Epithelial cell of prostate (primary cell): Measurements from ENCODE around the gene USP13.
"Not testable (repeated sequence)": the region's sequence is repeated elsewhere in the genome, so short reads cannot be mapped to it uniquely, and the experiment has no call there.

Experiments
- DNase-seq: peaks from one replicate; pipeline ENCODE4 v3.0.0-alpha.2; 2011; ENCODE audit warnings: low read depth, low spot score
- H3K27ac ChIP-seq: fragments of 450-650 bp; 2 replicates; pipeline ENCODE4 v1.5.1; 2017; ENCODE audit warnings: mild to moderate bottlenecking

The USP13 gene

DNA sequence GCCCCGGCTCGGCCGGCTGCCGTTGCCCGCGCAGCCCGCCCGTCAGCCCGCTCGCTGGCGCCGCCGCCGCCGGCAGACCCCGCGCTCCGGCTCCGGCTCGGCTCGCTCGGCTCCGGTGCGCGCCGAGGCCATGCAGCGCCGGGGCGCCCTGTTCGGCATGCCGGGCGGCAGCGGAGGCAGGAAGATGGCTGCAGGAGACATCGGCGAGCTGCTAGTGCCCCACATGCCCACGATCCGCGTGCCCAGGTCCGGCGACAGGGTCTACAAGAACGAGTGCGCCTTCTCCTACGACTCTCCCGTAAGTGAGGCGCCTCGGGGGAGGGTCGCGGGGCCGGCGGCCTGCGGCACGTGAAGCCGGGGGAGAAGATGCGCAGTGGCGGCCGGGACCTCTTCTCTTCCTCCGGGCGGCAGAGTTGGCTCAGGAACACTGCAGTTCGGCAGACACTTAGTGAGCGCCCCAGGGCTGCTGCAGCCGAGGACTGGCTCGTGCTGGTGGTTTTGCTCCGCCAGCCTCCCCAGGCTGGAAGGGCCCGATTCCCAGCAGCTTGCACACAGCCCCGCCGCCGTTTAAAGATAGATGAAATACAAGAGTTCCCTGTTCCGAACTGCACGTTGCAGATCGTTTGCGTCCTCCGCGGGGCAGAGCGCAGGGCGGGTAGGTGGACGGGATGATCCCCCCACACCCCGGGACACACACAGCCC, 407 bp downstream of the USP13 start:
- peak; percentile 31 for DNase-seq
- H3K27ac ChIP-seq: peak overlapping the region; percentile 24

DNA sequence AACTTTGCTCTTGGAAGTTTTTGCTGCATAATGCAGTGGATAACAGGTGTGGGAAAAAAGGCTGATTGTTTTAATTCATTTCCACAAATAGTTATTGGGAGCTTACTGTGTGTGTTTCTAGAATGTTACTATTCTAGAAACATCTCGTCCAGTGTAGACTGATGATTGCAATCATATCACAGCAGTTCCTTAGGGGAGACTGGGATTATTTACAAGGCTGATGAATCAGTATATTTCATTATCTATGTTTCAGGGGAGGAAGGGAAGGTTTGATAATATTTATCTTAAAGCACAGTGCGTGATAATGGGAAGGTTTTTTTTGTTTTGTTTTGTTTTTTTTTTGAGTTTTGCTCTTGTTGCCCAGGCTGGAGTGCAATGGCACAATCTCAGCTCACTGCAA, 2.4 kb downstream of the USP13 start:
- no peak overlapping the region for H3K27ac ChIP-seq
- no peak for DNase-seq

DNA sequence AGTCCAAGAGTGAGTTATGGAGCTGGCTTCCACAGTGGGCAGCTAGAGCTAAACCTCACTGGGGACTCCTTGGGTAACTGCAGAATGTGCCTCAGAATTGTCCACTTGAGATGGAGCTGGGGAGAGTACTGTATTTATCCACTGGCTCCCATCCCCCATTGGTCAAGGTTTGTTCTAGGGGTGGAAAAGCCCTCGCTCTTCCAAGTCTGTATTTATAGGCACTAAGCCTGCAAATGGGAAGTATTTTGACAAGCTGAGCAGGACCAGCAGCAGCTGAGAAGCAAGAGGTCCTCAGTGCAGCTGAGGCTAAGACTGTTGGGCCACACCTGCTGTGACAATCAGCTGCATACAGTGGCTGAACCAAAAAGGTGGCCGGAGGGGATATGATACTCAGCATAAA, 5.8 kb downstream of the USP13 start:
- no peak for DNase-seq

DNA sequence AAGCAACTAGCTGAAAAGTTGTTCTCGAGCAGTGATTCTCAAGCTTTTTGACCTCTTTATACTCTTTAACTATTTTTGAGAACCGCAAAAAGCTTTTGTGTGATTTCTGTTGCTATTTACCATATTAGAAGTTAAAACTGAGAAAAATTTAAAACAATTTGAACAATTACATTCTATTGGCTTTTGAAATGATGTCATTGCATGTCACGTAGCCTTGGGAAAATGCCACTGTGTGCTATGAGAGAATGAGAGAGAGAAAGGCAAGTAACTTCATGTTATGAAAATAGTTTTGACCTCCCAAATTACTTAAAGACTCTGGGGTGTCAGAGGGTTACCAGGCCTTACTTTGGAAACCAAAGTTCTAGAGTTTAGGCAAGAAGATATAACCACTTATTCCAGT, 8.0 kb downstream of the USP13 start:
- no peak for DNase-seq
- H3K27ac ChIP-seq: no peak overlapping the region

More for the DNA sequence above, 5.8 kb downstream of the USP13 start:
- no peak overlapping the region for H3K27ac ChIP-seq

DNA sequence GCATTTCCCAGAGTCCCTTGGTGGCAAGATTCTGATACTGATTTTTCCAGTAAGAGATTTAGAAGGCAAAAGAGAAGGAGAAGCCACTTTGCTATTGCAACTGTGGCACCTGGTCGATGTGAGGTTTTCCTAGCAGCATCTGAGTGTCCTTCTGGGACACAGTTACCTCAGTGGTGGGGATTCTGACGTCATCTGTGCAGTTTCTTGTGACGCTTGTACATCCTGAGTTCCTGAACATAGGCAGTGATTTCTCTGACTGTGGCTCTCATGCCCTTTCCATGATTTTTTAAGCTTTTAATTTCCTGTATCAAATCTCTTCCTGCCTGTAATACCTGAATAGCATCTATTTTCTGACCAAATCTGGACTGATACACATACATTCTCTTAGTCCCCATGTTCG, 8.9 kb downstream of the USP13 start:
- DNase-seq: no peak
- no peak overlapping the region for H3K27ac ChIP-seq

DNA sequence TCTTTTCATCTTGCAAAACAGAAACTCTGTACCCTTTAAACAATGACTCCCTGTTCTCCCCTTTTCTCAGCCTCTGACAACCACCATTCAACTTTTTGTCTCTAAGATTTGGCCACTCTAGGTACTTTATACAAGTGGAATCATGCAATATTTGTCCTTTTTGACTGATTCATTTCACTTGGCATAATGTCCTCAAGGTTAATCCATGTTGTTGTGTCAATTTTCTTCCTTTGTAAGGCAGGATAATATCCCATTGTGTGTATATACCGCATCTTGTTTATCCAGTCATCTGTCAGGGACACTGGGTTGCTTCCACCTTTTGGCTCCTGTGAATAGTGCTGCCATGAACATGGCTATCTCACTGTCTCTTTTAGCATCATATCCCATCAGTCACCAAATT, 10.3 kb downstream of the USP13 start:
- DNase-seq: no peak
- H3K27ac ChIP-seq: no peak overlapping the region

DNA sequence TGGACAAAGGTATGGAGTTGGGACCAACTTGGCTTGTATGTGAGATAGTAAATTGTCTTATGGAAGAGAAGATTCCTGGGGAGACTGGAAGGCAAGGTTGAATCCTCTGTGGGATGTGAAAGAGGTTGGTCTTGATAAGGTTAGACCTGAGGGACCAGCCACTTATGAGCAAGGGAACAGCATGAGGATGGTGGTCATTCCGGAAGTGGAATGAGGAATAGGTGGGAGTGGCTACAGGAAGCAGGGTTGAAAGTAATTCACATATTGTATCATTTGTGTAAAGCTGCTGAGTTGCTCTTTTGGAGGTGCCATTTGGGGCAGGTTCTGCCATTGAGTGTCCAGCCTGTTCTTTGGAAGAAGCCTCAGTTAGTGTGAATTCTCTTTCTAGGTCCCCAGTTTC, 13.2 kb downstream of the USP13 start:
- no peak overlapping the region for H3K27ac ChIP-seq
- no peak for DNase-seq

DNA sequence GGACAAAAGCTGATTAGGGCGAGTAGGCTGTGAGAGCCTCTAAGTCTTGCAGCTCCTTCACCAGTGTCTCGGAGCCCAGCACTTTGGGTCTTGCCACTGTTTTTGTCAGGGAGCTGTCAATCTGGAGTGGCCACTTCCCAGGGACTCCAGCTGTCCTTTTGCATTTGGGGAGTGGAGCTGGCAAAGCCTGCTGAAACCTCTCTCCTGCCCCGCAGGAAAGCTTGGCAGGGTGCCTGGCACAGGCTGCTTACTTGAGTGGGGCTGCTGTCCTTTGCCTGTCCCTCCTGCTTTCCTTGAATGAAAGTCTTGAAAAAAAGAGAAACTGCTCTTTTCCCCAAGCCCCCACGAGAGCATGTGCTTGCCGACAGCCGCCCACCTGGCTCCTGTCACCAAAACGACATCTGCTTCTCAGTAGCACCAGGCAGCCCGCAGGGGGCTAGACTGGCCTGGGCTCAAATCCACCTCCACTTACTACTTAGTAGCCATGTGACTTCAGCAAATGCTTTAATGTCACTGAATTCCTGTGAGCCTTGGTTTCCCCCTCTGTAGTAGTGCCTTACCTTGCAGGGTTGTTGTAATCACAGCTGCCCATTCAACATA, 13.7 kb downstream of the USP13 start:
- H3K27ac ChIP-seq: no peak overlapping the region
- DNase-seq: no peak

DNA sequence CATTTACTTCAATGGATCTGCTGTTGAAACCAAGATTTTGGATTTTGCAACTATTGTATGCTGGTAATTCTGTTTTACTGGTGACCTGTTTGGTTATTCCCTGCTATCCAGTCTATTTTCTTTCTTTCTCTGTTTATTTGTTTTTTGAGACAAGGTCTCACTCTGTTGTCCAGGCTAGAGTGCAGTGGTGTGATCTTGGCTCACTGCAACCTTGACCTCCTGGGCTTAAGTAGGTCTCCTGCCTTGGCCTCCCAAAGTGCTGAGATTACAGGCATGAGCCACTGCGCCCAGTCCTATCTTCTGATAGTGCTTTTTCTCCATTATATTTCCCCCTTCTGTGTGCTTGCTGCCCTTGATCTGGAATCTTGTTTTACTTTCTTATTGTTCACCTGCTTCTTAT, 15.6 kb downstream of the USP13 start:
- no peak for DNase-seq
- no peak overlapping the region for H3K27ac ChIP-seq

DNA sequence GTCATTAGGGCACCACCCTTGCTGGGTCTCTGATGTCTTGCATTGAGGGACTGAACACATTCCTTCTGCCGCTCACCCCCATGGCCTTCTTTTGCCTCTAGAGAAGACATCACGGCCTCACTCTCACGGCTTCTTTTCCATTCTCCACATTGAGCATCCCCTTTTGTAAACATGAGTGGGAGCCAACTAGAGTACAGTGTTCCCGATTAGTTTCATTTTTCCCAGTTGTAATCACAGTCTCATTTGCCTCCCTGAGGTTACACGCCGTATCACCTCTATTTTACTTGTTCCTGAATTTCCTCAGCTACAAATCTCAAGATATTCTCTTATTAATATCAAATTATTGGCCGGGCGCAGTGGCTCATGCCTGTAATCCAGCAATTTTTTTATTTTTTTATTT, 17.5 kb downstream of the USP13 start:
- no peak for DNase-seq
- no peak overlapping the region for H3K27ac ChIP-seq

DNA sequence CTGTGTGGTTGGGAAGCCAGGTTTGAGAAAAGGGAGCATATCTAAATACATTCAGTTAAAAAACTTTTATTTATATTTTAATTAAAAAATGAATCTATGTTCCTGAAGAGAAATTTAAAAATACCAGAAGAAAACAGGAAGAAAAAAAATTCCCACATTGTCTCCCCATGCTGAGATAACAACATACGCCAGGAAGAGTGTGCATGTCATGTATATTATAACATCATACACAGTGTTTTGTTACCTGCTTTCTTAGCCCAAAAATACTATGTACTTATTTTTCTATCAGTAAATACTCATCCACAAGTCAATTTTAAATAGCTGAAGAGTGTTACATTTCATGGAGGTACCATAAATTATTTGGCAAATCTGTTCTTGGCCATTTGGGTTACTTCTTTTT, 18.5 kb downstream of the USP13 start:
- no peak for DNase-seq
- H3K27ac ChIP-seq: no peak overlapping the region

DNA sequence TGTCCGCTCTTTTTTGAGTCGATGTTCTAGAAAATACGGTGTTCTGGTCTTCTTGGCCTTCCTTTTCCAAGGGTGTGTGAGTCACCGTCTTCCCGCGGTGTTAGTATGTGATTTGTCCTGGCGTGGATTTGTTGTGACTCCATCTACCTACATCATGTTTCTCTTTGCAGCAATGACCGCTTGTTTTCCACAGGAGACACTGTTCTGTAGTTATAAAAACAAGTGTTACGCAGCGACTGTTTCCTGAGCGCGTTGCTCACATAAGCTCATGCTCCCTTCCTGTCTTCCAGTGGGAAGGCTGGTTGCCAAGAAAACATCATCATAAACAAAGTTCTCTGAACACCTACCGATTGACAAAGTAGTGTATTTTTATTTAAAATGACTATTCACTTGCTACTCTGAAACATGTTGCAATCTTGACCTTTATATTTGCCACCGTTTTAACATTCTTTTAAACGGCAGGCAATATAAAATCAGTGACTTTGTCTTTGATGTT, 19.0 kb downstream of the USP13 start:
- no peak for DNase-seq
- H3K27ac ChIP-seq: no peak overlapping the region

DNA sequence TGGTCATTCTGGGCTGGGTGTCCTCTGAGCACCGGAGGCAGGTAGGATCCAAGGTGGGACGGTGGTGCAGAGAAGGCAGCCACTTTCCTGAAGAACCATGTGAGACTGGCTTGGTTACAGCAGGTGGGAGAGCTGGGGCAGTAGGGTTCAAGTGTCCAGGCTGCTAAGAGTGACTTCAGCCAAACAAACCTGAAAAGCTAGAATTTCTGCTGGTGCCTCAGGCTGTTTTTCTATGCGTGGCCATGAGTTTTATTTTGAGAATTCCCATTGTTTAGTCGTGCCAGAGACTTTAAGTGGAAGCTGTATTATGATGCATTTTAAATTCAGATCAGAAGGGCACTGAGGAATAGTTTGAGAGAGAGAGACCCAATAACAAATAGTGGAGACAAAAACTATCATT, 20.1 kb downstream of the USP13 start:
- no peak overlapping the region for H3K27ac ChIP-seq

DNA sequence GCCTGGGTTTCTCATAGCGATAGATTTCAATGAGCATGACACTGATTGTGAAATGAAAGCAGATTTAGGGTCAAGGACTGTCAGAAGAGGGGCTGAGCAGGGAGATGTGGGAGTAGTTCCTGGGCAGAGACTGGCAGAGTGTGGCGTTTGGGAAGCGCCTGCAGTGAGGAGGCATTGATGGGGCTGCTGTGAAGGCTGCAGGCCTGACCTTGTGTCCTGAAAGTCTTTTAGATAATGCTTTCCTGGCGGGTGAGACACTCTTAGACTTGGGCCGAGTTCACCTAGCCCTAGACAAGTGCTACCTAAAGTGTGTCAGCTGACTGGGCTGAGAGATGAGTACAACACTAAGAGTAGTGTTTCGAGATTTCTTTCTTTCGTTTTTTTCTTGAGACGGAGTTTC, 20.7 kb downstream of the USP13 start:
- H3K27ac ChIP-seq: no peak overlapping the region
- no peak for DNase-seq

More for the DNA sequence above, 20.1 kb downstream of the USP13 start:
- no peak for DNase-seq

DNA sequence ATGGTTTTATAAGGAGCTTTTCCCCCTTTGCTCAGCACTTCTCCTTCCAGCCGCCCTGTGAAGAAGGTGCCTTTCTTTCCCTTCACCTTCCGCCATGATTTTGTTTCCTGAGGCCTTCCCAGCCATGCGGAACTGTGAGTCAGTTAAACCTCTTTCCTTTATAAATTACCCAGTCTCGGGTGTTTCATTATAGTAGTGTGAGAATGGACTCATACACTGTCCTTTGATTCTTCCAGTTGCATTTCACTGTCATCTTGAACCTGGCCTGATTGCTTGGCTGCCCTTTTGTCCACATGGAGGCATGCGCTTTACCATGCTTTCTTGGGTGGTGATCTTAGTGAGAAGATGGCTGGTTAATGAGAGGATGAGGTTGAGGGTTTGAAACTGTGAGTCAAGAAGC, 23.2 kb downstream of the USP13 start:
- no peak overlapping the region for H3K27ac ChIP-seq
- DNase-seq: no peak

DNA sequence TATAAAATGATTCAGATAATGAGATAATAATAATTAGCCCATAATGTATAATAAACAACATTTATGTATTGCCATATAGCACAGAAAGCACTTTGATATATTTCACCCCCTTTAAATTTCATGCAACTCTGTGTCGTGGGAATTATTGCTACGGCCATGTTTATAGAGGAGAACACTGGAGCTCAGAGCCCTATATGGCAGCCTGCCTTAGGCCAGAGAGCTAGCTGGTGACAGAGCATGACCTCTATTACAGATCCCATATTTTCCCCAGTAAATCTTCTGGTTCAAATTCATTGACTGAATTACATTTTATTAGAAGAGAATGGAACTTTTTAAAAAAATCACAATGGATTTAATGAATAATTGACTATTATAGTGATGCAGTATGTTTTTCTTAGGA, 25.0 kb downstream of the USP13 start:
- no peak for DNase-seq
- no peak overlapping the region for H3K27ac ChIP-seq

DNA sequence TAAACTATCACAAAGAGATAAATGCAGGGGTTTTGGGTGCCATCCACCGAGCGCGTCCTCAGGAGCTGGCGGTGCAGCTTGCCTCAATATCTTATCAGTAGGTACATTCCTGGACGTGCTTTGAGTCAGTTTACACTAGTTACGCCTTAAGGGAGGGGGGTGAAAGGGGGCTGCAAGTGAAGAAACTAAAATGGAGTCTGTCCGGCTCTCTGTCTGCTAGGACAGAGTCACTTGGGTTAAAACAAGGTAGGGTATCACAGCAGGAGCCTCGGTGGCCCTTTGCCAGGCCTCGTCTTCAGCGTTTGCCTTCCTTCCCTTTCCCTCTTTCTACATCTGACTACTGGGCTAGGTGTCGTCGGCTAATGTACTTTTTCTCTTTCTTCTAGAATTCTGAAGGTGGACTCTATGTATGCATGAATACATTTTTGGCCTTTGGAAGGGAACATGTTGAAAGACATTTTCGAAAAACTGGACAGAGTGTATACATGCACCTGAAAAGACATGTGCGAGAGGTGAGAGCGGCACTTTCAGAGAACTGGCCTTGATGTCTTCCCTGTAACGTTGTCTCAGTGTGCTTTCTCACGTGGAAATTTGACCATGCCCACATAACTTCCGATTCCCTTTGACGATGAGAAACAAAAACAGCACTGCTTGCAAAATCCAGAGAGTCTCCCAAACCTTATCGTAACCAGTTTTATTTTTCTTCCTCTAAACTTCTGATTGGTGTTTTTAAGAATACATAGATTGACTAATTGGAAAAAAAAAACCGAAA, 28.8 kb downstream of the USP13 start:
- no peak overlapping the region for H3K27ac ChIP-seq
- DNase-seq: no peak

DNA sequence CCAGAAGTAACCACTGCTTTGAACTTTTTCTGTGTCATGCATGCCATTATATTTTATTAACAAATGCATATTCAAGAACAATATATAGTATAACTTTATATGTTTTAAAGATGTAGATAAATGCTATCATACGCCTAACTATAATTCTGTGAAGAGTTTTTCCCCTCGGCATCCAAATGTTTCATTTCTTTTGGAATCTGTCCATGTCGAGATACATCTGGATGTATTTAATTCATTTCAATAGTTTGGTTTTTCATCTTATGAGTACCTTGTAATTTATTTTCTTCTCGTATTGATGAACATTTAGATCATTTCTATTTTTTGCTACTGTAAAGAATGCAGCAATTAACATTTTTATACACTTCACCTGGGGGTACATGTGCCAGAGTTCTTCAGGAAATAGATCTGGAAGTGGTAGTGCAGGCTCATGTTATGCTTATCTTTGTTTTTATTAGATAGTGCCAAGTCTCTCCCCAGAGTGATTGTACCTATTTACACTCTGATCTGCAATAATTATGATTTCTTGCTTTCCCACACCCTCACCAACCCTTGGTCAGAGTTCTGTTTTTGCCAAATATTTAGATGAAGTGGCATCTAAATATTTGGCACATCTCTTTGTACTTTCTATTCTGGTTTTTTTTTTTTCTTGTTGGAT, 29.7 kb downstream of the USP13 start:
- no peak overlapping the region for H3K27ac ChIP-seq
- DNase-seq: no peak

DNA sequence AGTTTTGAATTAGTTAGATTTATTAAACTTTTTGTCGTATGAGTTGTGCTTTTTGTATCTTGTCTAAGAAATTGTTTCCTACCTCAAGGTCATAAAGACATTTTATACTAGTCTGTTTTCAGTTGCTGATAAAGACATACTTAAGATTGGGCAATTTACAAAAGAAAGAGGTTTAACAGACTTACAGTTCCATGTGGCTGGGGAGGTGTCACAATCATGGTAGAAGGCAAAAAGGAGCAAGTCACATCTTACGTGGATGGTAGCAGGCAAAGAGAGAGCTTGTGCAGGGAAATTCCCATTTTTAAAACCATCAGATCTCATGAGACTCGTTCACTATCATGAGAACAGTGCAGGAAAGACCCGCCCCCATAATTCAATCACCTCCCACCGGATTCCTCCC, 30.4 kb downstream of the USP13 start:
- H3K27ac ChIP-seq, DNase-seq: not testable (repeated sequence)

DNA sequence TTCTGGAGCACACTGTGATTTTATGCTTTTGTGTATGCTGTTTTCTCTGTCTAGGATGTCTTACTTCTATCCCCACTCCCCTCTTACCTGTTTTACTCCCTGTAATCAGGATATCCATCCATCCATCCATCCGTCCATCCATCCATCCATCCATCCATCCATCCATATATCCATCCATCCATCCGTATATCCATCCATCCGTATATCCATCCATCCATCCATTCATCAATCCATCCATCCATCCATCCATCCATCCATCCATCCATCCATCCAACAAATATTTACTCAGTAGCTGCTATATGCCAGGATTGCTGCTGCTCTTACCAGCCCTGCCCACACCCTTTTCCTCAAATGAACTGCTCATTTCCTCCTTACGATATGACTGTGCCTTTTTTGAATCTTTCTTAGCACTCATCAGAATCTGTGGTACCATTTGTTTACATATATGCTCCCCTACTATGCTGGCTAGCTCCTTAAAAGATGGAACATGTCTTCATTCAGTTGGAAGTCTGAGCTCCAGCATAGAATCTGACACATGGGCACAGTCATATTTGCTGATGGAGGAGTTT, 35.2 kb downstream of the USP13 start:
- DNase-seq: no peak

DNA sequence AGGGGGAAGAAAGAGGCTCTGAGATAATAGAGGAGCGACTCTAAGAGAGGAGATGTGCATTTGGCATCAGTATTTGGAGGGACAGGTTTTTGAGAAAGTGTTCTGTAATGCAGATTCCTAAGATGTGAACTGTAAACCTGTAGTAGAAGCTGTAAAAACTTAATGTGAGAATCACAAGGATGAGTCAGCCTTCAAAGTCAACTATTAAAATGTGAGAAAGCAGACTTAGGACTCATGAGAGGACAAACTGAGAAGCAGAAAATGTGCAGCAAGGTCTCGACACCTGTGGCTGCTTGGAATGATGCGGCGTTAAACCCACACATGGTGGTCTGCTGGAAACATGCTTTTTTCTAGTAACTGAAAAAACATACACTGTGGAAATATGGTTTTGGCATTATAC, 36.0 kb downstream of the USP13 start:
- peak; percentile 14 for DNase-seq
- H3K27ac ChIP-seq: no peak overlapping the region

More for the DNA sequence above, 35.2 kb downstream of the USP13 start:
- no peak overlapping the region for H3K27ac ChIP-seq
